Mesothelial cell of epicardium (in vitro differentiated cells): Measurements from ENCODE around the gene ALX3. TPM values are rescaled to one million over a fixed set of nuclear protein-coding genes. Genes with fewer than 3 reads are reported as not detected.
A peak's percentile ranks its signal among the peaks of the same experiment; 100 is the strongest.

Source experiments
- DNase-seq, 2 experiments: peaks; one replicate each; pipeline ENCODE4 v3.0.0; 2021; ENCODE audit warnings: low spot score in 2 of 2; ENCODE audit not compliant: unreplicated experiment in 2 of 2
- H3K27ac Mint-ChIP-seq: 2 replicates; pipeline ENCODE4 v1.8.0; 2021; ENCODE audit warnings: mixed read lengths
- H3K27me3 Mint-ChIP-seq: 2 replicates; pipeline ENCODE4 v1.8.0; 2021; ENCODE audit warnings: low read depth, mixed read lengths
- H3K36me3 Mint-ChIP-seq: 2 replicates; pipeline ENCODE4 v1.8.0; 2021; ENCODE audit warnings: mixed read lengths
- H3K4me1 Mint-ChIP-seq: 2 replicates; pipeline ENCODE4 v1.8.0; 2021; ENCODE audit warnings: mixed read lengths
- H3K4me3 Mint-ChIP-seq: 2 replicates; pipeline ENCODE4 v1.8.0; 2021; ENCODE audit warnings: mild to moderate bottlenecking, moderate library complexity, mixed read lengths
- H3K9me3 Mint-ChIP-seq: 2 replicates; pipeline ENCODE4 v1.8.0; 2021; ENCODE audit warnings: mixed read lengths
- CTCF ChIP-seq: fragments of 200-600 bp; sonication (generic); IDR thresholded peaks from one replicate; pipeline ENCODE4 v1.5.0; 2021; ENCODE audit warnings: antibody characterized with exemption; ENCODE audit not compliant: unreplicated experiment
- total RNA-seq: library from RNA; stranded (reverse); gene quantifications from 3 replicates; pipeline ENCODE4 v1.2.1, GENCODE V29; 2021

The ALX3 gene
- total RNA-seq, 1 donor from 2014 or later = 127 TPM

DNA sequence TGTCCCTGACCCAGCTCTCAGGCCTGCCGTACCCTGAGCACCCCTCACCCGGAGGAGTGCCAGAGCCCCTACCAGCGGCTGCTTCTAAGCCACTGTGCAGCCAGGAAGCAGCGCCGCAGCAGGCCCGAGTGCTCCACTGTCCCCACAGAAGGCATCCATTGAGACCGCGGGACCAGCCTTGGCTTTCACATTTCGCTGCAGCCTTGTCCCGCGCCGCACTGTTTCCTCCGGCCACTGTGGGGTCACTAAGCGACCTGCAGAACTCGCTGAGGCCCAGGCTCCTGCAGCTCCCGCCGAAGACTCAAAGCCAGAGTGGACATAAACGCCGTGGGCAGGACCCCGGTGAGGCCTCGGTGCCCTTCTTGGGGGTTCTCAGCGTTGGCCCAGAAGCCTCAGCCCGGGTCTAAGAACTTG lies 3.0 kb downstream of the ALX3 start:
- H3K27me3 Mint-ChIP-seq = peaks cover 5% of the 10 kb centered on the region
- no peaks in the 10 kb centered on the region for H3K9me3 Mint-ChIP-seq
- no peak for TF ChIP-seq CTCF
- H3K36me3 Mint-ChIP-seq = peaks cover 21% of the 10 kb centered on the region
- peaks cover 73% of the 10 kb centered on the region for H3K4me1 Mint-ChIP-seq
- H3K27ac Mint-ChIP-seq = peak overlapping the region; percentile 98
- H3K4me3 Mint-ChIP-seq = peak overlapping the region; percentile 85
- DNase-seq = peak in 1 of 2 experiments; percentile 45

DNA sequence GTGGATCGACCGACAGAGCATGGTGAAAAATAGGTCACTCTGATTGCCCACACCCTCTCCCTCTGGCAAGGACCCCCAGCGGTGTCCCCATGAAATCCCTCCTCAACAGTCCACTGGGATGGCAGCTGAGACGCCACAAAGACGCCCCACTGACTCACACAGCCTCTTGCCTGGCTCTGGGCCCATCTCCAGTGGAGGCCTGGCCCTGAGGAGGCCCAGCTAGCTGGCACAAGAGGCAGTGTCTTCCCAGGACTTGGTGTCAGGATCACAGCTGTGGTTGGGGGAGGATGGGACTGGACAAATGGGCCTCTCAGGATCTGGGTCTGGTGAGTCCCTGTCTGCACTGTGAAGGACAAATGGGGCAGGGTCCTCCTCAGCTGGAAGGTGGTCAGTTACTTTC lies 4.6 kb downstream of the ALX3 start:
- peaks cover 26% of the 10 kb centered on the region for H3K36me3 Mint-ChIP-seq
- no peak for TF ChIP-seq CTCF
- peaks cover 72% of the 10 kb centered on the region for H3K4me1 Mint-ChIP-seq
- H3K27me3 Mint-ChIP-seq = peaks cover 5% of the 10 kb centered on the region
- H3K27ac Mint-ChIP-seq = peak overlapping the region; percentile 84
- peak overlapping the region; percentile 57 for H3K4me3 Mint-ChIP-seq
- DNase-seq = no peak
- H3K9me3 Mint-ChIP-seq = no peaks in the 10 kb centered on the region

- TF ChIP-seq CTCF = no peak
- Mint-ChIP-seq H3K9me3 (no peaks in the 10 kb centered on the region), H3K27me3 (peaks cover 5% of the 10 kb centered on the region)
These were observed 5.7 kb downstream of the ALX3 start for GRCh38 chr1:110064576-110065337.

DNA sequence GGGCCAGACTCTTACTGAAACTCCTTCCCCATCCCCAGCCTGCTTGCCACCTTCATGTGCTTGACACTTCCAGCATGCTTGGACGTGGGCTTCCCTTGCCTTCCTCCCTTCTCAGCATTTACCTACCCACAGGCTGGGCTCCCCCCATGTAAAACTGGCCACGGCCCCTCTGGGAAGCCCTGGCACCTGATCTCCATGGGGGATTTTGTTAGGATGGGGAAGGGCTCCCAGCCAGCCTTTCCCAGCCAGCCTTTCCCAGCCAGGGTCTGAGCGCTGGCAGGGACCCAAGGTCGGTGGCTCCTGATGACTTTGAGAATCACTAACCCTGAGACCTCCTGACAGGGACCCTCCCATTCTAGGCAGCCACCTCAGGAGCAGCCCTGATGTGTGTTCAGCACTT lies 6.7 kb downstream of the ALX3 start:
- Mint-ChIP-seq H3K27ac (peak overlapping the region; percentile 91), H3K27me3 (peaks cover 5% of the 10 kb centered on the region), H3K36me3 (peaks cover 34% of the 10 kb centered on the region), H3K4me3 (peak overlapping the region; percentile 39), H3K9me3 (no peaks in the 10 kb centered on the region), H3K4me1 (peaks cover 86% of the 10 kb centered on the region)
- no peak for DNase-seq
- no peak for TF ChIP-seq CTCF

More at GRCh38 chr1:110064576-110065337, 5.7 kb downstream of the ALX3 start:
- DNase-seq = no peak
- peaks cover 77% of the 10 kb centered on the region for H3K4me1 Mint-ChIP-seq
- H3K4me3 Mint-ChIP-seq = peak overlapping the region; percentile 36
- H3K27ac Mint-ChIP-seq = peak overlapping the region; percentile 84
- H3K36me3 Mint-ChIP-seq = peaks cover 32% of the 10 kb centered on the region

DNA sequence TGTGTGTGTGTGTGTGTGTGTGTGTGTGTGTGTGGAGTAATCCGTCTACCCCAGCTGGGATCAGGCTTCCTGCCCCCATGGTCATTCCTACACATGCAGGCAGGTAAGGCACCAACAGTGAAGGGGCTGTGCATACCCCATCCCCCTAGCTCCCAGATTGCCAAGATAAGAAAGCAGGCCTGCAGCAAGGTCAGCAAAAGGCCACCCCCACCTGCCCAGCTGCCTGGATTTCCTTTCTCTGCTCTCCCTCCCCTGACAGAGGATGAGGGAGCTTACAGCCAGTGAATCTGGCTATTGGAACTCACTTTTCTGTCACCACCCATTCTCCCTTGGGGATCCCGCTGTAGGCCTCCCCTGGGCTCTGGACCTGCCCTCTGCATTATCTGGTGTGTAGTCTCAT lies 7.9 kb downstream of the ALX3 start:
- Mint-ChIP-seq H3K9me3 (no peaks in the 10 kb centered on the region), H3K36me3 (peaks cover 26% of the 10 kb centered on the region), H3K4me1 (peaks cover 88% of the 10 kb centered on the region), H3K27me3 (no peaks in the 10 kb centered on the region), H3K4me3 (no peak overlapping the region), H3K27ac (peak overlapping the region; percentile 91)
- no peak for DNase-seq
- TF ChIP-seq CTCF = no peak
